GM19035 (cell line): Measurements from ENCODE around the gene SMG7.

Source experiments
- ATAC-seq: cut with Tn5 transposase; IDR thresholded peaks from one replicate; pipeline ENCODE4 v1.9.1; 2021; ENCODE audit not compliant: unreplicated experiment

Gene SMG7

DNA sequence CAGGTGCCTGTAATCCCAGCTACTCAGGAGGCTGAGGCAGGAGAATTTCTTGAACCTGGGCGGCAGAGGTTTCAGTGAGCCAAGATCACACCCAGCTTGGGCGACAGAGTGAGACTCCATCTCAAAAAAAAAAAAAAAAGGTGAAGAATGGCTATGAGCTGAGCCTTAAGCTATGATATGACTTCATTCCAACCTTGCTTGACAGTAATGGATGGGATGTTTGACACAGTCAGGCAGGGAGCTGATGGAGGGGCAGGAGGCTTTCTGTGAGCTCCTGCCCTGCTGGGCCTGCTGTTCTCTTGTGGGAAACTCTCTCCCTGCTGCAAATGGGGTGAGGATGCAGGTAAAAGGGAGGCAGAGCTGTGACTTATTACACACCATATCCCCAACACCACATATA, 90.4 kb downstream of the SMG7 start:
- no peak for ATAC-seq

GRCh38 chr1:183565261-183565660, 93.0 kb downstream of the SMG7 start:
- ATAC-seq, result no peak

GRCh38 chr1:183566026-183566425, 93.7 kb downstream of the SMG7 start:
- ATAC-seq, result no peak

DNA sequence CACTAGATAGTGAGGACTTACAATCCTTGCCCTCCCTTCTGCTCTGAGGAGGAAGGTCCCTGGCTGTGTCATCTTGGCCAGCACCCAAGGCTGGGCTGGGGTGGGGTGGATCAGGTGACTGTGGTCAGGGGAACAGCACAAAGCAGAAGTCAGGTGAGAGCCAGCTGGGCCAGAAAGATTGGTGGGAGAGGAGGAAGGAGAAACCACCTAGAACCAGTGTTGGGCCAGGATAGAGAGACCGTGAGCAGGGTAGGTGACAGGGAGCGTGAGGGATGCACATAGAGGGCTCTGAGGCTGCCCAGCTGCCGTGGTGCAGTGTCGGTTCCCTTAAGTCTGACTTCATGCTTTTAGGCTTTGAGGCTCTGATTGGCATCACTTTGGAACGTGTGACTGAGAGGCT, 95.3 kb downstream of the SMG7 start:
- peak; percentile 59 for ATAC-seq

- no peak for ATAC-seq
These were observed 96.1 kb downstream of the SMG7 start for GRCh38 chr1:183568176-183569021.

DNA sequence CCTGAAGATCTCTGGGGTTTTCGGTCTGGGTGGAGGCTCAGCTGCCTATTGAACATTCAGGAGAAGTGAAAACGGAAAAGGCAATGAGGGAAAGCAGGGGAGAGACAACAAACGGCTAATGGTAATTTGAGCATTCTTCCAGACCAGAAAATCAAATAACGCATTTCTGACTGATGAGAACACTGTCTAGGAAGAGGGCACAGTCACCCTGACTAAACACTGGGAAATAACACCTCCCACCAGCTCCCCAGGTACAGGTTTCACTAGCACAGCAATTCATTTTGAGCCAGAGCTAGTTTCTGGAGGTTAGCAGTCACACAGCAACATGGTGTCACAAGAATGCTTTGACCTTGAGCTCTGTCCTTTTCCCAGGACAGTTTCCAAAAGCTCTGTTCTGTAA, 96.8 kb downstream of the SMG7 start:
- ATAC-seq, result no peak

GRCh38 chr1:183569801-183570200, 97.5 kb downstream of the SMG7 start:
- no peak for ATAC-seq

DNA sequence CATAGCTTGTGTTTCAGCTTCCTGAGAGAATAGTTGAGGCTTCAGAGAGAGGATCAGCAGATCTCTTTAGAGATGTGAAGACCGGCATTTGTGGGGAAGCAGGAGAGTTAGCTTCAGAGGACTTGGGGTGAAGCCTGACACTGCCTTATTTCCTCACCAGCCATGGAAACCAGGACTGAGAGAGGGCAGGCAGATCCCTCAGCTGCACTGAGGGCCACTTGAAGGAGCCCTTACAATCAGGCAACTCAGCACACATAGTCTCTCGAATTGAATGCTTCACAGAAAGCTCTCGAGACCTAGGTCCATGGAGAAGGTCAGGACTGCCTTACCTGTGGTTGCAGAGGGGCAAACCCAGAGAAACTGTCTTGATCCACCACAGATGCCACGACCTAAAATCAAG, 98.2 kb downstream of the SMG7 start:
- ATAC-seq, result no peak

- ATAC-seq, result no peak
These were observed 99.5 kb downstream of the SMG7 start for GRCh38 chr1:183571678-183572268.

DNA sequence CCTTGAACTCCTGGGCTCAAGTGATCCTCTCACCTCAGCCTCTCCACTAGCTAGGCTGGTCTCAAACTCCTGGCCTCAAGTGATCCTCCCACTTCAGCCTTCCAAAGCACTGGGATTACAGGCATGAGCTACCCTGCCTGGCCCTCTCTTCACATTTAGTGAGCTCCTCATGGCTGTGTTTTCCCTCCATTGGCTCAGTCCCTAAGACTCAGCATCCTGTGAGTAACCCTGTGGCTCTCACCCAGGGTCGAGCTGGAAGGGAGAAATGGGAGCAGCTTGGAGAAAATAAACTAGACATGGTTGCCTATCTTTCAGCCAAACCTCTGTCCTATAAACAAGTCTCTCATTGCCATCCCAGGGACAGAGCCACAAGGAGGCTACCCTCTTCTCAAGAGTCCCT, 100.4 kb downstream of the SMG7 start:
- ATAC-seq, result no peak

- ATAC-seq, result no peak
These were observed 103.3 kb downstream of the SMG7 start for GRCh38 chr1:183575606-183576005.

- ATAC-seq, result no peak
These were observed 104.2 kb downstream of the SMG7 start for GRCh38 chr1:183576537-183576936.

- ATAC-seq, result no peak
These were observed 105.7 kb downstream of the SMG7 start for GRCh38 chr1:183577897-183578465.

GRCh38 chr1:183578856-183579255, 106.6 kb downstream of the SMG7 start:
- no peak for ATAC-seq

- no peak for ATAC-seq
These were observed 108.0 kb downstream of the SMG7 start for GRCh38 chr1:183580281-183580682.

- no peak for ATAC-seq
These were observed 109.9 kb downstream of the SMG7 start for GRCh38 chr1:183582021-183582713.

- ATAC-seq, result no peak
These were observed 111.2 kb downstream of the SMG7 start for GRCh38 chr1:183583466-183583865.

DNA sequence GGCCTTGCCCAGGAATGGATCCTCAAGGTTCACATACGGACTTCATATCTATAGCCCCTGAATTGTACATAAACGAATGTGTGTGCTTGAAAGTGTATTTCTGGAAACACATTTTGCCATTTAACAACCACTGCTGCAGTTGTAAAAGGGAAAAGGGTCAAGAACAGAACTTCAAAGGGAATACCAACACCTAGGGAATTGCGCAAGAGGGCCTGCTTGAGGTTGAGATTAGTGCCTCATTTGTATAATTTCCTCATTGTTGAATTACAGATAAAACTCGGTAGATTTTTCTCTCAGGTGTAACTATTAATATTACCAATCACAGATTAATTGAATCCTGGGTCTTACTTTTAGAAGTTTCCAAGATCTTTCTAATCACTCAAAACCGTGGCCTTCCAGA, 111.8 kb downstream of the SMG7 start:
- ATAC-seq, result no peak

GRCh38 chr1:183585038-183585437, 112.7 kb downstream of the SMG7 start:
- no peak for ATAC-seq

GRCh38 chr1:183586455-183586854, 114.2 kb downstream of the SMG7 start:
- ATAC-seq, result no peak

GRCh38 chr1:183586926-183587325, 114.6 kb downstream of the SMG7 start:
- no peak for ATAC-seq

- no peak for ATAC-seq
These were observed 116.5 kb downstream of the SMG7 start for GRCh38 chr1:183588827-183589226.
